Mesendoderm (in vitro differentiated cells): ENCODE results near the gene HOXB4.

ENCODE experiments used
- DNase-seq: peaks from one replicate; pipeline ENCODE4 v3.0.0; 2013
- H2AK5ac ChIP-seq: 2 replicates; pipeline ENCODE4 v1.6.1; 2013; ENCODE audit warnings: low read length, inconsistent platforms
- H2BK120ac ChIP-seq: 2 replicates; pipeline ENCODE4 v1.6.1; 2013; ENCODE audit warnings: low read depth, mild to moderate bottlenecking, low read length, moderate library complexity, mixed read lengths
- H2BK15ac ChIP-seq: replicated peaks from 2 replicates; pipeline ENCODE4 v1.6.1; 2013; ENCODE audit warnings: low read depth, mild to moderate bottlenecking, moderate library complexity
- H2BK5ac ChIP-seq: 2 replicates; pipeline ENCODE4 v1.6.1; 2013; ENCODE audit warnings: low read length, inconsistent platforms
- H3K18ac ChIP-seq: 2 replicates; pipeline ENCODE4 v1.6.1; 2013; ENCODE audit warnings: mild to moderate bottlenecking, low read length, mixed read lengths
- H3K23ac ChIP-seq: one replicate; pipeline ENCODE4 v1.6.1; 2013; ENCODE audit warnings: low read length
- H3K27ac ChIP-seq: 2 replicates; pipeline ENCODE4 v1.5.1; 2013; ENCODE audit warnings: low read depth, mild to moderate bottlenecking, inconsistent platforms, low read length, moderate library complexity
- H3K27me3 ChIP-seq: 2 replicates; pipeline ENCODE4 v1.6.1; 2013; ENCODE audit warnings: low read length, control low read depth, mild to moderate bottlenecking, inconsistent platforms; ENCODE audit not compliant: insufficient read depth, poor library complexity
- H3K36me3 ChIP-seq: 2 replicates; pipeline ENCODE4 v1.6.1; 2013; ENCODE audit warnings: low read length, inconsistent platforms; ENCODE audit not compliant: control insufficient read depth, insufficient read depth
- H3K4ac ChIP-seq: one replicate; pipeline ENCODE4 v1.6.1; 2013; ENCODE audit warnings: low read depth, mild to moderate bottlenecking, low read length, moderate library complexity
- H3K4me1 ChIP-seq: 2 replicates; pipeline ENCODE4 v1.6.1; 2013; ENCODE audit warnings: low read depth, low read length, inconsistent platforms; ENCODE audit not compliant: control insufficient read depth
- H3K4me2 ChIP-seq: 2 replicates; pipeline ENCODE4 v1.6.1; 2013; ENCODE audit warnings: low read length
- H3K4me3 ChIP-seq: 2 replicates; pipeline ENCODE4 v1.5.1; 2013; ENCODE audit warnings: mild to moderate bottlenecking, low read length
- H3K56ac ChIP-seq: one replicate; pipeline ENCODE4 v1.6.1; 2013; ENCODE audit warnings: low read length
- H3K79me1 ChIP-seq: 2 replicates; pipeline ENCODE4 v1.6.1; 2013; ENCODE audit warnings: low read length, inconsistent platforms
- H3K79me2 ChIP-seq: 2 replicates; pipeline ENCODE4 v1.6.1; 2013; ENCODE audit warnings: mild to moderate bottlenecking, low read length; ENCODE audit not compliant: control insufficient read depth, insufficient read depth
- H3K9ac ChIP-seq: 2 replicates; pipeline ENCODE4 v1.6.1; 2013; ENCODE audit warnings: low read length, inconsistent platforms
- H4K5ac ChIP-seq: one replicate; pipeline ENCODE4 v1.6.1; 2013; ENCODE audit warnings: low read length
- H4K8ac ChIP-seq: one replicate; pipeline ENCODE4 v1.6.1; 2013; ENCODE audit warnings: low read depth, mild to moderate bottlenecking, control low read depth, low read length, moderate library complexity
- WGBS: extraction: QIAGEN DNeasy Blood & Tissue Kit; methylation state at CpG from one replicate; pipeline ENCODE4 v1.1.7; 2013; ENCODE audit warnings: low lambda C conversion rate, missing lambda C conversion rate; ENCODE audit not compliant: insufficient coverage; ENCODE audit errors: extremely low coverage; 5-methylcytosine and 5-hydroxymethylcytosine counted together

The HOXB4 gene

GRCh38 chr17:48591255-48592056, 13.3 kb upstream of the HOXB4 start:
- H3K4me1 ChIP-seq: peaks cover 2% of the 10 kb centered on the region
- H3K27ac ChIP-seq: no peak overlapping the region
- no peak overlapping the region for H3K18ac ChIP-seq
- no peak overlapping the region for H4K8ac ChIP-seq
- no peak overlapping the region for H2BK120ac ChIP-seq
- peaks cover 91% of the 10 kb centered on the region for H3K27me3 ChIP-seq
- no peak overlapping the region for H4K5ac ChIP-seq
- no peaks in the 10 kb centered on the region for H3K36me3 ChIP-seq
- no peak overlapping the region for H2BK15ac ChIP-seq
- H3K4me2 ChIP-seq: no peak overlapping the region
- H3K4ac ChIP-seq: no peak overlapping the region
- no peak overlapping the region for H3K4me3 ChIP-seq
- H2AK5ac ChIP-seq: no peak overlapping the region
- no peak overlapping the region for H3K56ac ChIP-seq
- no peaks in the 10 kb centered on the region for H3K79me2 ChIP-seq
- H3K23ac ChIP-seq: no peak overlapping the region
- no CpG with 5 or more reads among the region's 10 CpGs for WGBS
- no peaks in the 10 kb centered on the region for H3K79me1 ChIP-seq
- H3K9ac ChIP-seq: no peak overlapping the region
- no peak overlapping the region for H2BK5ac ChIP-seq
- DNase-seq: no peak

- no peak overlapping the region for H3K9ac ChIP-seq
- H3K27ac ChIP-seq: no peak overlapping the region
- no peak overlapping the region for H3K4ac ChIP-seq
- no peak for DNase-seq
- H4K5ac ChIP-seq: no peak overlapping the region
- no peak overlapping the region for H3K4me3 ChIP-seq
- H3K36me3 ChIP-seq: no peaks in the 10 kb centered on the region
- H3K4me2 ChIP-seq: no peak overlapping the region
- H2AK5ac ChIP-seq: no peak overlapping the region
- no peak overlapping the region for H2BK120ac ChIP-seq
- H2BK5ac ChIP-seq: no peak overlapping the region
- no peak overlapping the region for H4K8ac ChIP-seq
- no peak overlapping the region for H2BK15ac ChIP-seq
- H3K56ac ChIP-seq: no peak overlapping the region
- H3K79me1 ChIP-seq: no peaks in the 10 kb centered on the region
- H3K23ac ChIP-seq: no peak overlapping the region
- peaks cover 2% of the 10 kb centered on the region for H3K4me1 ChIP-seq
- peaks cover 91% of the 10 kb centered on the region for H3K27me3 ChIP-seq
- H3K18ac ChIP-seq: no peak overlapping the region
- no peaks in the 10 kb centered on the region for H3K79me2 ChIP-seq
These were observed 12.5 kb upstream of the HOXB4 start for GRCh38 chr17:48590607-48591161.

GRCh38 chr17:48589831-48590606, 11.9 kb upstream of the HOXB4 start, which contains the start of gene HOXB3:
Gene HOXB3, minus strand, starts transcription at chr17:48590241. Its CDS starts 37,767 bp downstream, at chr17:48552474.
- Histone ChIP-seq H3K56ac (no peak within 1 kb of the TSS), H4K8ac (no peak within 1 kb of the TSS), H3K9ac (no peak within 1 kb of the TSS), H2BK120ac (no peak within 1 kb of the TSS), H3K23ac (no peak within 1 kb of the TSS), H3K4ac (no peak within 1 kb of the TSS), H3K36me3 (no peaks in the 10 kb centered on the region), H3K4me1 (peaks cover 2% of the 10 kb centered on the region), H3K79me1 (no peaks in the 10 kb centered on the region), H3K4me2 (peak within 1 kb of the TSS; percentile 5), H2AK5ac (no peak within 1 kb of the TSS), H3K4me3 (no peak within 1 kb of the TSS), H2BK5ac (no peak within 1 kb of the TSS), H2BK15ac (no peak within 1 kb of the TSS), H3K18ac (no peak within 1 kb of the TSS), H3K79me2 (no peaks in the 10 kb centered on the region), H4K5ac (no peak within 1 kb of the TSS), H3K27me3 (peaks cover 90% of the 10 kb centered on the region), H3K27ac (no peak within 1 kb of the TSS)
- no peak for DNase-seq
- WGBS: no CpG with 5 or more reads among the region's 23 CpGs

GRCh38 chr17:48589060-48589830, 11.1 kb upstream of the HOXB4 start:
- WGBS: no CpG with 5 or more reads among the region's 10 CpGs
- no peak overlapping the region for H3K18ac ChIP-seq
- no peak overlapping the region for H3K56ac ChIP-seq
- no peaks in the 10 kb centered on the region for H3K4me1 ChIP-seq
- H2AK5ac ChIP-seq: no peak overlapping the region
- no peaks in the 10 kb centered on the region for H3K79me1 ChIP-seq
- H3K36me3 ChIP-seq: no peaks in the 10 kb centered on the region
- H3K27me3 ChIP-seq: peaks cover 89% of the 10 kb centered on the region
- H2BK120ac ChIP-seq: no peak overlapping the region
- H3K23ac ChIP-seq: no peak overlapping the region
- H3K27ac ChIP-seq: no peak overlapping the region
- no peak overlapping the region for H2BK15ac ChIP-seq
- H3K4ac ChIP-seq: no peak overlapping the region
- H3K9ac ChIP-seq: no peak overlapping the region
- H3K4me3 ChIP-seq: no peak overlapping the region
- no peak overlapping the region for H4K8ac ChIP-seq
- DNase-seq: no peak
- H3K79me2 ChIP-seq: no peaks in the 10 kb centered on the region
- no peak overlapping the region for H4K5ac ChIP-seq
- H3K4me2 ChIP-seq: no peak overlapping the region
- H2BK5ac ChIP-seq: no peak overlapping the region

- Histone ChIP-seq H3K18ac (no peak overlapping the region), H3K27ac (no peak overlapping the region), H3K36me3 (no peaks in the 10 kb centered on the region), H3K9ac (no peak overlapping the region), H2BK15ac (no peak overlapping the region), H4K5ac (no peak overlapping the region), H3K79me1 (no peaks in the 10 kb centered on the region), H2AK5ac (no peak overlapping the region), H2BK120ac (no peak overlapping the region), H3K4ac (no peak overlapping the region), H3K23ac (no peak overlapping the region), H2BK5ac (no peak overlapping the region), H3K4me1 (no peaks in the 10 kb centered on the region), H3K27me3 (peaks cover 95% of the 10 kb centered on the region), H3K56ac (no peak overlapping the region), H3K79me2 (no peaks in the 10 kb centered on the region), H4K8ac (no peak overlapping the region), H3K4me2 (no peak overlapping the region), H3K4me3 (no peak overlapping the region)
- no peak for DNase-seq
- WGBS: no CpG with 5 or more reads among the region's 2 CpGs
These were observed 10.4 kb upstream of the HOXB4 start for GRCh38 chr17:48588528-48588927.
